ENCODE measurements around the gene REG1B. TPM values are rescaled to one million over a fixed set of nuclear protein-coding genes. Genes with fewer than 3 reads are reported as not detected.

Gene REG1B
- total RNA-seq, 2 experiments from 2014 or later = not detected

- peak overlapping the region; percentile 61 for H3K4me2 ChIP-seq (ENCODE audit: low read length)
- no peaks in the 10 kb centered on the region for H3K79me2 ChIP-seq (ENCODE audit: insufficient read depth, low read depth, low read length)
- BruUV-seq (replicated peaks) = no TSS peak
- peaks cover 26% of the 10 kb centered on the region for H3K4me1 ChIP-seq (ENCODE audit: insufficient read depth, low read length, poor library complexity, severe bottlenecking)
- H3K27ac ChIP-seq (ENCODE audit: low read depth, low read length, poor library complexity, severe bottlenecking) = peak overlapping the region; percentile 57
- no peaks in the 10 kb centered on the region for H4K20me1 ChIP-seq (ENCODE audit: insufficient read depth, low read length)
- no peaks in the 10 kb centered on the region for H3K9me2 ChIP-seq (ENCODE audit: insufficient read depth, low read length)
- no peak overlapping the region for H3K4me3 ChIP-seq (ENCODE audit: low read depth, low read length, poor library complexity, severe bottlenecking)
- POLR2A ChIA-PET = interaction anchor here (1.1 to 1.6 kb wide), 3 partner anchors 9 to 19 kb away, joined by 3 read pairs; no protein-coding TSS in a partner anchor
- H3K9me3 ChIP-seq (ENCODE audit: low read length) = peaks cover 11% of the 10 kb centered on the region; the same call in 1 of the 2 replicates
- intact Hi-C loops (cut with micrococcal nuclease; ENCODE audit: unreplicated experiment) = no loop called here
- peak overlapping the region; percentile 96; the same call in 1 of the 2 replicates for H2AFZ ChIP-seq (ENCODE audit: low read length)
- TF ChIP-seq EZH2phosphoT487 (IDR thresholded peaks at IDR 0.05; ENCODE audit: borderline replicate concordance, low read depth, low read length) (no peak), CTCF (conservative IDR thresholded peaks at IDR 0.05; ENCODE audit: low read length) (no peak)
- no peak for DNase-seq (ENCODE audit: low spot score)
- H3K36me3 ChIP-seq (ENCODE audit: insufficient read depth, low read length) = peaks cover 5% of the 10 kb centered on the region; the same call in 1 of the 2 replicates
- CTCF ChIA-PET (ENCODE audit: unreplicated experiment) = no interaction called here
Observed at GRCh38 chr2:79101024-79101423, 13.2 kb upstream of the REG1B start.

- Histone ChIP-seq H3K4me2 (ENCODE audit: low read length) (peak overlapping the region; percentile 61), H3K4me1 (ENCODE audit: insufficient read depth, low read length, poor library complexity, severe bottlenecking) (peaks cover 26% of the 10 kb centered on the region), H3K36me3 (ENCODE audit: insufficient read depth, low read length) (peaks cover 5% of the 10 kb centered on the region; the same call in 1 of the 2 replicates), H3K4me3 (ENCODE audit: low read depth, low read length, poor library complexity, severe bottlenecking) (peak overlapping the region; percentile 38), H4K20me1 (ENCODE audit: insufficient read depth, low read length) (no peaks in the 10 kb centered on the region), H2AFZ (ENCODE audit: low read length) (peak overlapping the region; percentile 96), H3K79me2 (ENCODE audit: insufficient read depth, low read depth, low read length) (no peaks in the 10 kb centered on the region), H3K9me3 (ENCODE audit: low read length) (peaks cover 11% of the 10 kb centered on the region; the same call in 1 of the 2 replicates), H3K9me2 (ENCODE audit: insufficient read depth, low read length) (no peaks in the 10 kb centered on the region), H3K27ac (ENCODE audit: low read depth, low read length, poor library complexity, severe bottlenecking) (peak overlapping the region; percentile 57)
- ChIA-PET CTCF (ENCODE audit: unreplicated experiment) (no interaction called here), POLR2A (interaction anchor here (1.1 to 1.6 kb wide), 4 partner anchors 11 to 97 kb away, joined by 3 to 4 read pairs (median 3); no protein-coding TSS in a partner anchor)
- intact Hi-C loops (cut with micrococcal nuclease; ENCODE audit: unreplicated experiment) = no loop called here
- TF ChIP-seq EZH2phosphoT487 (IDR thresholded peaks at IDR 0.05; ENCODE audit: borderline replicate concordance, low read depth, low read length) (no peak), CTCF (conservative IDR thresholded peaks at IDR 0.05; ENCODE audit: low read length) (no peak)
- BruUV-seq (replicated peaks) = no TSS peak
- DNase-seq (ENCODE audit: low spot score) = peak; percentile 69
Observed at GRCh38 chr2:79100285-79100684, 12.5 kb upstream of the REG1B start.

GRCh38 chr2:79099140-79099686 is 11.4 kb upstream of the REG1B start:
- Histone ChIP-seq H3K36me3 (ENCODE audit: insufficient read depth, low read length) (peaks cover 5% of the 10 kb centered on the region; the same call in 1 of the 2 replicates), H2AFZ (ENCODE audit: low read length) (peak overlapping the region; percentile 96), H3K79me2 (ENCODE audit: insufficient read depth, low read depth, low read length) (no peaks in the 10 kb centered on the region), H3K4me3 (ENCODE audit: low read depth, low read length, poor library complexity, severe bottlenecking) (peak overlapping the region; percentile 38), H4K20me1 (ENCODE audit: insufficient read depth, low read length) (no peaks in the 10 kb centered on the region), H3K4me2 (ENCODE audit: low read length) (peak overlapping the region; percentile 61), H3K9me3 (ENCODE audit: low read length) (peaks cover 11% of the 10 kb centered on the region; the same call in 1 of the 2 replicates), H3K9me2 (ENCODE audit: insufficient read depth, low read length) (no peaks in the 10 kb centered on the region), H3K27ac (ENCODE audit: low read depth, low read length, poor library complexity, severe bottlenecking) (peak overlapping the region; percentile 57), H3K4me1 (ENCODE audit: insufficient read depth, low read length, poor library complexity, severe bottlenecking) (peaks cover 26% of the 10 kb centered on the region)
- ChIA-PET POLR2A (interaction anchor here (0.6 to 1.6 kb wide), 4 partner anchors 17 to 1651 kb away, joined by 3 to 4 read pairs (median 3); no protein-coding TSS in a partner anchor), CTCF (ENCODE audit: unreplicated experiment) (no interaction called here)
- peak; percentile 45 for DNase-seq (ENCODE audit: low spot score)
- intact Hi-C loops (cut with micrococcal nuclease; ENCODE audit: unreplicated experiment) = no loop called here
- TF ChIP-seq CTCF (conservative IDR thresholded peaks at IDR 0.05; ENCODE audit: low read length) (no peak), EZH2phosphoT487 (IDR thresholded peaks at IDR 0.05; ENCODE audit: borderline replicate concordance, low read depth, low read length) (no peak)
- BruUV-seq (replicated peaks) = no TSS peak
